GM12892 (cell line): ENCODE data around the gene ABCC4.

Experiments
- DNase-seq: peaks from one replicate; pipeline ENCODE4 v3.0.0; 2011; ENCODE audit not compliant: insufficient read length
- FAIRE-seq: peaks from 2 replicates; lab custom pipeline; 2011; peaks lifted over from hg19 to GRCh38; lab: Jason Lieb, UNC
- POLR2A ChIP-seq: IDR thresholded peaks from 2 replicates; pipeline ENCODE4 v1.6.1; 2011; ENCODE audit warnings: low read depth, low read length, control low read depth
- POLR2AphosphoS5 ChIP-seq: IDR thresholded peaks from 2 replicates; pipeline ENCODE4 v1.6.1; 2011; ENCODE audit warnings: low read depth, low read length, control low read depth
- TAF1 ChIP-seq: IDR thresholded peaks from 2 replicates; pipeline ENCODE4 v1.6.1; 2011; ENCODE audit warnings: low read depth, mild to moderate bottlenecking, control low read depth, low read length, borderline replicate concordance

Gene ABCC4

GRCh38 chr13:95133498-95133897 lies 167.8 kb downstream of the ABCC4 start:
- no peak for TF ChIP-seq POLR2AphosphoS5
- TF ChIP-seq POLR2A, result no peak
- no peak for TF ChIP-seq TAF1
- FAIRE-seq (no peak), DNase-seq (no peak)

GRCh38 chr13:95129004-95129403 lies 172.2 kb downstream of the ABCC4 start:
- no peak for TF ChIP-seq POLR2AphosphoS5
- TF ChIP-seq TAF1, result no peak
- no peak for TF ChIP-seq POLR2A
- no peak for FAIRE-seq

GRCh38 chr13:95128045-95128643 lies 173.1 kb downstream of the ABCC4 start:
- no peak for DNase-seq
- TF ChIP-seq TAF1, result no peak
- no peak for FAIRE-seq

More at GRCh38 chr13:95129004-95129403, 172.2 kb downstream of the ABCC4 start:
- no peak for DNase-seq

- TF ChIP-seq POLR2A (no peak), TAF1 (no peak), POLR2AphosphoS5 (no peak)
- DNase-seq (no peak), FAIRE-seq (no peak)
These were observed 176.3 kb downstream of the ABCC4 start for GRCh38 chr13:95124959-95125358.

GRCh38 chr13:95123726-95124125 lies 177.5 kb downstream of the ABCC4 start:
- no peak for TF ChIP-seq POLR2AphosphoS5
- no peak for TF ChIP-seq TAF1
- TF ChIP-seq POLR2A, result no peak
- DNase-seq, result no peak
- FAIRE-seq, result no peak

- FAIRE-seq, result no peak
- no peak for TF ChIP-seq TAF1
- no peak for TF ChIP-seq POLR2A
- TF ChIP-seq POLR2AphosphoS5, result no peak
These were observed 179.2 kb downstream of the ABCC4 start for GRCh38 chr13:95122063-95122462.

GRCh38 chr13:95121516-95121915 lies 179.7 kb downstream of the ABCC4 start:
- FAIRE-seq, result no peak
- no peak for TF ChIP-seq POLR2AphosphoS5
- no peak for TF ChIP-seq TAF1
- no peak for TF ChIP-seq POLR2A
- DNase-seq, result no peak

More at GRCh38 chr13:95122063-95122462, 179.2 kb downstream of the ABCC4 start:
- DNase-seq, result no peak

GRCh38 chr13:95120650-95121049 lies 180.6 kb downstream of the ABCC4 start:
- DNase-seq, result no peak
- FAIRE-seq, result no peak
- TF ChIP-seq POLR2A (no peak), POLR2AphosphoS5 (no peak), TAF1 (no peak)

- TF ChIP-seq TAF1 (no peak), POLR2A (no peak), POLR2AphosphoS5 (no peak)
- no peak for FAIRE-seq
- no peak for DNase-seq
These were observed 182.5 kb downstream of the ABCC4 start for GRCh38 chr13:95118541-95119324.

- TF ChIP-seq POLR2A (no peak), TAF1 (no peak), POLR2AphosphoS5 (no peak)
- DNase-seq (no peak), FAIRE-seq (no peak)
These were observed 184.2 kb downstream of the ABCC4 start for GRCh38 chr13:95117092-95117491.

- FAIRE-seq (no peak), DNase-seq (no peak)
- no peak for TF ChIP-seq POLR2AphosphoS5
- no peak for TF ChIP-seq TAF1
- no peak for TF ChIP-seq POLR2A
These were observed 185.7 kb downstream of the ABCC4 start for GRCh38 chr13:95115525-95115924.

- FAIRE-seq (no peak), DNase-seq (no peak)
- TF ChIP-seq POLR2AphosphoS5, result no peak
- TF ChIP-seq TAF1, result no peak
- no peak for TF ChIP-seq POLR2A
These were observed 187.7 kb downstream of the ABCC4 start for GRCh38 chr13:95113601-95114000.

- DNase-seq (no peak), FAIRE-seq (no peak)
- TF ChIP-seq POLR2AphosphoS5 (no peak), TAF1 (no peak), POLR2A (no peak)
These were observed 188.4 kb downstream of the ABCC4 start for GRCh38 chr13:95112883-95113282.
